GM12878 (cell line): ENCODE data around the gene CPHXL.

ENCODE experiments used
- EZH2 ChIP-seq: IDR thresholded peaks from 2 replicates; pipeline ENCODE4 v1.6.1; 2012; ENCODE audit warnings: low read depth, mild to moderate bottlenecking, control low read depth, inconsistent platforms, low read length, borderline replicate concordance; ENCODE audit not compliant: control insufficient read depth
- GABPA ChIP-seq: IDR thresholded peaks from 2 replicates; pipeline ENCODE4 v1.6.1; 2014; ENCODE audit warnings: antibody characterized with exemption, low read depth, mild to moderate bottlenecking, inconsistent platforms
- JUNB ChIP-seq: IDR thresholded peaks from 2 replicates; pipeline ENCODE4 v1.6.1; 2016; ENCODE audit warnings: antibody characterized with exemption, mild to moderate bottlenecking
- POLR2A ChIP-seq: IDR thresholded peaks from 2 replicates; pipeline ENCODE4 v1.6.1; 2011; ENCODE audit warnings: low read depth, mild to moderate bottlenecking, low read length
- RB1 ChIP-seq: fragments of 450-650 bp; formaldehyde crosslinking; IDR thresholded peaks from 2 replicates; pipeline ENCODE4 v1.6.1; 2017; ENCODE audit warnings: mild to moderate bottlenecking, borderline replicate concordance
- SRF ChIP-seq, 2 experiments: IDR thresholded peaks; 2 replicates each; pipeline ENCODE4 v1.6.1; 2011; ENCODE audit warnings: low read depth in 2 of 2, low read length in 2 of 2, mild to moderate bottlenecking in 1 of 2, moderate library complexity in 1 of 2
- TF ChIP-seq, protein P1 (sequence below), 3 experiments: IDR thresholded peaks in 2 of 3; conservative IDR thresholded peaks in 1 of 3; 2 replicates each; pipeline ENCODE4 v1.5.1; 2011; ENCODE audit warnings: low read depth in 3 of 3, low read length in 3 of 3, mild to moderate bottlenecking in 3 of 3, control low read depth in 2 of 3, moderate library complexity in 2 of 3, inconsistent platforms in 1 of 3, mixed read lengths in 1 of 3; ENCODE audit not compliant: control insufficient read depth in 2 of 3, insufficient read depth in 1 of 3; ENCODE audit errors: extremely low read depth in 1 of 3
- TF ChIP-seq, protein P2 (sequence below): IDR thresholded peaks from 2 replicates; pipeline ENCODE4 v1.6.1; 2012; ENCODE audit warnings: low read depth, low read length, improper control_type of control experiment
- TF ChIP-seq, protein P3 (sequence below): IDR thresholded peaks from 2 replicates; pipeline ENCODE4 v1.6.1; 2012; ENCODE audit warnings: low read length, inconsistent platforms

DNA sequence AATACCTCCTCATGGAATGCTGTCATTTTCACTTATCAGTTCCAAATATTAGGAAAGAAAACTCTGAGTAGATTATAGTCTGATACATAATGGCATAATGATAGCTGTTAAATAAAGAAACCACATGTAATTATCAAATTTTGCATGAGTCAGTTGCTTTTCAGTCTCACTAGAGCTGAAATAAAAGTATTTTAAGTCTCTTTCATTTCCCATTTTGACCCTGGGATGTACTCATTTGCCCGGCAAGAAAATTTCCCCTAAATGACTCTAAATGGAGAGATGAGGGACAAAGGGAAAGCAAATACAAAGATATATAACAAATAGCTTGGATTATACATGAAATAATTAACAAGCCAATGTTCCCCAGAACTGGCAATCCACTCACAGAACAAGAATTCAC is 47.9 kb upstream of the CPHXL start:
- no peak for TF ChIP-seq EZH2
- no peak for TF ChIP-seq POLR2A
- no peak for TF ChIP-seq RB1
- TF ChIP-seq, protein P1, sequence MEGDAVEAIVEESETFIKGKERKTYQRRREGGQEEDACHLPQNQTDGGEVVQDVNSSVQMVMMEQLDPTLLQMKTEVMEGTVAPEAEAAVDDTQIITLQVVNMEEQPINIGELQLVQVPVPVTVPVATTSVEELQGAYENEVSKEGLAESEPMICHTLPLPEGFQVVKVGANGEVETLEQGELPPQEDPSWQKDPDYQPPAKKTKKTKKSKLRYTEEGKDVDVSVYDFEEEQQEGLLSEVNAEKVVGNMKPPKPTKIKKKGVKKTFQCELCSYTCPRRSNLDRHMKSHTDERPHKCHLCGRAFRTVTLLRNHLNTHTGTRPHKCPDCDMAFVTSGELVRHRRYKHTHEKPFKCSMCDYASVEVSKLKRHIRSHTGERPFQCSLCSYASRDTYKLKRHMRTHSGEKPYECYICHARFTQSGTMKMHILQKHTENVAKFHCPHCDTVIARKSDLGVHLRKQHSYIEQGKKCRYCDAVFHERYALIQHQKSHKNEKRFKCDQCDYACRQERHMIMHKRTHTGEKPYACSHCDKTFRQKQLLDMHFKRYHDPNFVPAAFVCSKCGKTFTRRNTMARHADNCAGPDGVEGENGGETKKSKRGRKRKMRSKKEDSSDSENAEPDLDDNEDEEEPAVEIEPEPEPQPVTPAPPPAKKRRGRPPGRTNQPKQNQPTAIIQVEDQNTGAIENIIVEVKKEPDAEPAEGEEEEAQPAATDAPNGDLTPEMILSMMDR (IDR thresholded peaks at IDR 0.05 in 2 of 3, conservative IDR thresholded peaks at IDR 0.05 in 1 of 3; ENCODE audit: control insufficient read depth in 2 of 3, extremely low read depth in 1 of 3, insufficient read depth in 1 of 3, low read depth in 3 of 3, low read length in 3 of 3): no peak
- no peak for TF ChIP-seq JUNB
- TF ChIP-seq, protein P2, sequence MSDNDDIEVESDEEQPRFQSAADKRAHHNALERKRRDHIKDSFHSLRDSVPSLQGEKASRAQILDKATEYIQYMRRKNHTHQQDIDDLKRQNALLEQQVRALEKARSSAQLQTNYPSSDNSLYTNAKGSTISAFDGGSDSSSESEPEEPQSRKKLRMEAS: no peak
- no peak for TF ChIP-seq GABPA
- TF ChIP-seq SRF (IDR thresholded peaks at IDR 0.05; ENCODE audit: low read depth in 2 of 2, low read length in 2 of 2): no peak
- TF ChIP-seq, protein P3, sequence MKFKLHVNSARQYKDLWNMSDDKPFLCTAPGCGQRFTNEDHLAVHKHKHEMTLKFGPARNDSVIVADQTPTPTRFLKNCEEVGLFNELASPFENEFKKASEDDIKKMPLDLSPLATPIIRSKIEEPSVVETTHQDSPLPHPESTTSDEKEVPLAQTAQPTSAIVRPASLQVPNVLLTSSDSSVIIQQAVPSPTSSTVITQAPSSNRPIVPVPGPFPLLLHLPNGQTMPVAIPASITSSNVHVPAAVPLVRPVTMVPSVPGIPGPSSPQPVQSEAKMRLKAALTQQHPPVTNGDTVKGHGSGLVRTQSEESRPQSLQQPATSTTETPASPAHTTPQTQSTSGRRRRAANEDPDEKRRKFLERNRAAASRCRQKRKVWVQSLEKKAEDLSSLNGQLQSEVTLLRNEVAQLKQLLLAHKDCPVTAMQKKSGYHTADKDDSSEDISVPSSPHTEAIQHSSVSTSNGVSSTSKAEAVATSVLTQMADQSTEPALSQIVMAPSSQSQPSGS: no peak
